Bronchial epithelial cell (primary cell): ENCODE measurements around the gene SCN7A. TPM values are rescaled to one million over a fixed set of nuclear protein-coding genes. Genes with fewer than 3 reads are reported as not detected.

ENCODE experiments used
- DNase-seq: peaks from one replicate; pipeline ENCODE4 v3.0.0-alpha.2; 2010; ENCODE audit warnings: low read depth
- FAIRE-seq: peaks from 2 replicates; lab custom pipeline; 2011; peaks lifted over from hg19 to GRCh38; lab: Jason Lieb, UNC
- H3K27me3 ChIP-seq: 2 replicates; pipeline ENCODE4 v1.5.1; 2011; ENCODE audit warnings: low read length; ENCODE audit not compliant: control insufficient read depth, insufficient read depth
- H3K36me3 ChIP-seq: 2 replicates; pipeline ENCODE4 v1.5.1; 2011; ENCODE audit warnings: low read length; ENCODE audit not compliant: control insufficient read depth, insufficient read depth
- H3K4me3 ChIP-seq: 2 replicates; pipeline ENCODE4 v1.5.1; 2011; ENCODE audit warnings: mild to moderate bottlenecking, low read depth, low read length, control low read depth
- total RNA-seq: library from RNA; depleted of rRNA; stranded (reverse); fragments of >200 nt; gene quantifications from 2 replicates; pipeline ENCODE4 v1.2.1, GENCODE V29; 2014
- TF ChIP-seq, protein P1 (sequence below): IDR thresholded peaks from 2 replicates; pipeline ENCODE4 v1.5.1; 2011; ENCODE audit warnings: mild to moderate bottlenecking, moderate library complexity, low read length, control low read depth, inconsistent platforms; ENCODE audit not compliant: insufficient read depth, severe bottlenecking

Gene SCN7A
- total RNA-seq, 1 donor from 2014 or later = not detected

DNA sequence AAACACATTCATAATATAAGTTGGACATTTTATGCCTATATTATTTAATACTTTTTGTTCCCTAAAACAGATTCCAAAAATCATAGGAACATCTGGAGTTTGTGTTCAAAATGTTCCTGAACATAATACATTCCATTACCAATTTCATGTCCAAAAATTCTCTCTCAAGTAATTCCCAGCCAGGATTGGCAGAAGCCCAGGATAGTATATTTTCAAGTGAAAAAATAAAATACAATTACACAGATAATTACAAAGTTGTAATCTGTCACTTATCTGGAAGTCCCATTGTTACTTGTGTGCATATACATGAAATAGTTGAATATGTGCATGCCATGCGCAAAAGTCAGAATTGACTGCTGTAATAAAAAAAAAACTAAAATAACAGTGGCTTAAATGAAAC lies 5.2 kb upstream of the SCN7A start:
- H3K4me3 ChIP-seq = no peak overlapping the region
- no peaks in the 10 kb centered on the region for H3K36me3 ChIP-seq
- no peak for FAIRE-seq
- DNase-seq = no peak
- peaks cover 3% of the 10 kb centered on the region for H3K27me3 ChIP-seq
- TF ChIP-seq, protein P1, sequence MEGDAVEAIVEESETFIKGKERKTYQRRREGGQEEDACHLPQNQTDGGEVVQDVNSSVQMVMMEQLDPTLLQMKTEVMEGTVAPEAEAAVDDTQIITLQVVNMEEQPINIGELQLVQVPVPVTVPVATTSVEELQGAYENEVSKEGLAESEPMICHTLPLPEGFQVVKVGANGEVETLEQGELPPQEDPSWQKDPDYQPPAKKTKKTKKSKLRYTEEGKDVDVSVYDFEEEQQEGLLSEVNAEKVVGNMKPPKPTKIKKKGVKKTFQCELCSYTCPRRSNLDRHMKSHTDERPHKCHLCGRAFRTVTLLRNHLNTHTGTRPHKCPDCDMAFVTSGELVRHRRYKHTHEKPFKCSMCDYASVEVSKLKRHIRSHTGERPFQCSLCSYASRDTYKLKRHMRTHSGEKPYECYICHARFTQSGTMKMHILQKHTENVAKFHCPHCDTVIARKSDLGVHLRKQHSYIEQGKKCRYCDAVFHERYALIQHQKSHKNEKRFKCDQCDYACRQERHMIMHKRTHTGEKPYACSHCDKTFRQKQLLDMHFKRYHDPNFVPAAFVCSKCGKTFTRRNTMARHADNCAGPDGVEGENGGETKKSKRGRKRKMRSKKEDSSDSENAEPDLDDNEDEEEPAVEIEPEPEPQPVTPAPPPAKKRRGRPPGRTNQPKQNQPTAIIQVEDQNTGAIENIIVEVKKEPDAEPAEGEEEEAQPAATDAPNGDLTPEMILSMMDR = no peak

GRCh38 chr2:166491461-166491860 lies 2.6 kb downstream of the SCN7A start:
- peaks cover 3% of the 10 kb centered on the region for H3K27me3 ChIP-seq
- TF ChIP-seq, protein P1 = no peak
- DNase-seq (no peak), FAIRE-seq (no peak)
- no peak overlapping the region for H3K4me3 ChIP-seq
- no peaks in the 10 kb centered on the region for H3K36me3 ChIP-seq

DNA sequence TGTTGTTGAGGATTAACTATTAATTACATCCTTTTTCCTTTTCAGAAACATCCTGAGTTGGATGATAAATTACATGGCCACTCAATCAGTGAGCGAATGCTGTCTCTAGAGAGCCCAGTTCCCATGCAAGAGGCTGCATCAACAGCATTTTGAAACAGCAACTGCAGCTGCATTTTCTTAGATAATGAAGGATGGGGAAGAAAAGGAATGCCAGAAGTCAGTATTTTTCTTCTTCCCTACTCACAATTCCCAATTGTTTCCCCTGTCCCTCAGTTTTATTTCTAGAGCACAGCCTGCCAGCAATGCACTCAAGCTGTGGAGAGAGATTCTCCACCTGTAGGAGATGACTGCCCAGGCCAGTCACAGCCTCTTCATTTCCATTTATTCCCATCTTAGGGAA lies 6.9 kb downstream of the SCN7A start:
- TF ChIP-seq, protein P1 = no peak
- no peaks in the 10 kb centered on the region for H3K27me3 ChIP-seq
- H3K4me3 ChIP-seq = no peak overlapping the region
- no peaks in the 10 kb centered on the region for H3K36me3 ChIP-seq
- no peak for DNase-seq
- FAIRE-seq = no peak

DNA sequence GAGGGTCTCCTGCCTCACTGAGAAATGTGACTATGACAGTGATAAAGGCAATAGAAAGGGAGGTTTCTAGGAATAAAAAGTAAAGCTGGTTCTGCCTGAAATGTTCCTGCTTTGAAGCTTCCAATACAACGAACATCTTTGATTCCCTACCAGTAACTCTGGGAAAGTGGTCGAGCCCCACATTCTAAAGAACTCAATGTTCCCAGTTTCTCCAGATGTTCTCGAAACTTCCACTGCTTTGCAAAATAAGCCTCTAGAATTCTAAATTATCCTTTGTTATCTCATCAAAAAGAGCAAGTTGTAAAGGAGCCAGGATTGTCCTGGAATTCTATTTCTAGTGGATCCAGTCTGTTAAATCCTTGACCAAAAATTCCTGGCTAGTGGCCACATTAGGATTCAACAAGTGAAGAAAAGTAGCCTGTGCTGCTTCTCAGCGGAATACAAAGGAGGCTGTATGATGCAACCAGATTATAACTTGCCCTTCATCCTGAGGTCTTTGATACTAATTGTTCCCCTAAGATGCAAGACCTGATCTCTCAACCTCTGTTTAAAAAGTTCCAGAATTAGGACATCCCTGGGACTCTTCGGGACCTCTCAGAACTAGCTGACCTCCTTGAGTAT lies 8.4 kb downstream of the SCN7A start:
- FAIRE-seq (no peak), DNase-seq (no peak)
- Histone ChIP-seq H3K4me3 (no peak overlapping the region), H3K27me3 (no peaks in the 10 kb centered on the region), H3K36me3 (no peaks in the 10 kb centered on the region)
- TF ChIP-seq, protein P1 = no peak

GRCh38 chr2:166472332-166472731 lies 21.7 kb downstream of the SCN7A start:
- TF ChIP-seq, protein P1 = no peak
- Histone ChIP-seq H3K36me3 (no peaks in the 10 kb centered on the region), H3K27me3 (no peaks in the 10 kb centered on the region), H3K4me3 (no peak overlapping the region)
- FAIRE-seq (no peak), DNase-seq (no peak)
